HG03469 (cell line): ENCODE data around the gene MTFMT.
"Not testable (repeated sequence)": the region's sequence is repeated elsewhere in the genome, so short reads cannot be mapped to it uniquely, and the experiment has no call there.

ENCODE experiments used
- ATAC-seq: cut with Tn5 transposase; IDR thresholded peaks from one replicate; pipeline ENCODE4 v1.9.1; 2021; ENCODE audit warnings: mild to moderate bottlenecking, moderate library complexity, moderate number of reproducible peaks; ENCODE audit not compliant: unreplicated experiment

Gene MTFMT

GRCh38 chr15:65040461-65040860 lies 11.0 kb upstream of the MTFMT start:
- ATAC-seq: no peak

DNA sequence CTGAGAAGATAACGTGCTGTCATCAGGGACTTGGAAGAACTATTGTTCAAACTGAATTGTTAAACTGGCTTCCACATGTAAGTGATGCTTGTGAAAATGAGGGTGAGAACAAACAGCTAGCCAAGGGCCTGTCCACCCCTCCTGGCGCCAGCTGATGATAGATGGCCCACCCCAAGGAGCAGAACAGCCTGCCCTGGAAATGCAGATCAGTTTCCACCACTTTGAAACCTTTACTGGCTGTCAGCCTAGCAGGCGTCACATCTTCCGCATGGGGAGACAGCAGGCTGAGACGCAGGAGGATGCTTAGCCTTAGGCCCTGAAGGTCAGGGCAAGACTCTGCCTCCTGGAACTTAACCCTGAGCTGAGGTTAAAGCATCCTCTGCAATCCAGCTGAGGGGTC lies 9.4 kb upstream of the MTFMT start:
- ATAC-seq: no peak

DNA sequence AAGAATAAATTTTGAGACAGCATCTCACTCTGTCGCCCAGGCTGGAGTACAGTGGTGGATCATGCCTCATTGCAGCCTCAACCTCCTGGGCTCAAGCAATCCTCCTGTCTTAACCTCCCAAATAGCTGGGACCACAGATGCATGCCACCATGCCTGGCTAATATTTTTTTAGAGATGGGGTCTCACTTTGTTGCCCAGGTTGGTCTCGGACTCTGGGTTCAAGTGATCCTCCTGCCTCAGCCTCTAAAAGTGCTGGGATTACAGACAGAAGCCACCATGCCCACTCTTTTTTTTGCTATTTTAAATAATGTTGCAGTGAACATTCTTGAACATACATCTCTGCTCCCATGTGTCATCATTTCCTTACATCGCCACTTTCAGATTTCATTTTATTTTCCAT lies 9.0 kb upstream of the MTFMT start:
- ATAC-seq: no peak

- ATAC-seq: no peak
These were observed 7.9 kb upstream of the MTFMT start for GRCh38 chr15:65037309-65037708.

GRCh38 chr15:65034719-65035118 lies 5.3 kb upstream of the MTFMT start:
- ATAC-seq: no peak

- ATAC-seq: no peak
These were observed 4.3 kb upstream of the MTFMT start for GRCh38 chr15:65033659-65034269.

DNA sequence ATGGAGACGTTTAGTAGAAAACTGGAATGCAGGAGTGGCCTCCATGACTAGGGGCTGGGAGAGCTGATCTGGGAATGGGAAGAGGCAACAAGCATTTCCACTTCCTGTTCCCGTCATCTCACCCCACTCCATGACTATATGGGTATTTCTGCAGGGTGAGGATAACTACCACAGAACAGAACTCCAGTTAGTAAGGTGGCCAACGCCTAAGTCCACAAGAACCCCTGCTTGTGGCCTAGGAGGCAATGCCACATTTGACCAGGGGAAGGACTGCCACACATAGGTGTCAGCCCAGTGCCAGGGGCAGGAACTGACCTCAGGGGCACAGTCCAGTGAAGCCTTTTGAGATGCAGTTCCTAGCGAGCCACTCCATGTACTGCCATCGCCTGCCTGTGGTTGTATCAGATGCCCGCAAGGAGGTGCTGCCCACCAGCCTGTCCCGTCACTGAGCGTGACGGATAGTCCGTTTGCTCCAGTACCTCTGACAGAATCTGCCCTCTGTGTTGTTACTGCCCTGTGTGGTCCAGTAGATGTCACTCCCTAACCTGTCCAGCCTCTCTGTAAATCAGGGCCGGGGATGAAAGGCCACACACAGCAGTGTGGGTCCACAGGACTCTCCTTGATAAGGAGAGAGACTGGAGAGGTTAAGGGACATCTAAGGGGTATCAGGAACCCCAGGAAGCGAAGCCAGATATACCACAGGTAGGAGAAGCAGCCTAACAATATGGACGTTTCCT lies 3.5 kb upstream of the MTFMT start:
- ATAC-seq: no peak

DNA sequence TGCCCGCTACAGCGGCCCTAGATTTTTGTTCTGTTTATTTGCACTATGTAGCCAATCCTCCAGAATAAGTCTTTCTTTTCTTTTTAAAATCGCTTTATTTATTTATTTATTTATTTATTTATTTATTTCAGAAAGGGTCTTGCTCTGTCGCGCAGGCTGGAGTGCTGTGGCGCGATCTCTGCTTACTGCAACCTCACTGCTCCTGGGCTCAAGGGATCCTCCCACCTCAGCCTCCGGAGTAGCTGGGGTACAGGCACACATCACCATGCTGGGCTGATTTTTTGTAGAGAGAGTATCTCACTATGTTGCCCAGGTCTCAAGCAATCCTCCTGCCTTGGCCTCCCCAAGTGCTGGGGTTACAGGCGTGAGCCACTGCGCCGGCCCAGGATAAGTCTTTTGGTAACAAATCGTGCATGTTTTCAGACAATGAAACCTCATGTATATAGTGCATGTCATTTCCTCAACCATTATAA lies 333 bp upstream of the MTFMT start:
- ATAC-seq: no peak

GRCh38 chr15:65028338-65028737 lies 1.1 kb downstream of the MTFMT start:
- no peak for ATAC-seq

DNA sequence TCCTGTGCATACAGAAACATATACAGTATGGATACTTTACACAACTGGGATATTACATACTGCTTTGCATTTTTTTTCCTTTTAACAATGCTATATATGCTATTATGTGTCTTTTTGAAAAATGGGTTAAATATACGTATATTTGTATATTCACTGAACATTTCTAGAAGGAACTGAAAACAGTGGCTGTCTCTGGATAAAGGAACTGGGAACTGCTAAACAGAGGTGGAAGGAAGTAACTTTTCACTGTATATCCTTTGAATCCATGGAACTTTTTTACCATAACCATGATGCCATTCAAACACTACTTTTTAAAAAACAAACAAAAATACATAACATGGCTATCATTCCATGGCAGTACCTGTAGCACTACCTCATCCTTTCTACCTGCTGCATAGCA lies 1.8 kb downstream of the MTFMT start:
- ATAC-seq: no peak

DNA sequence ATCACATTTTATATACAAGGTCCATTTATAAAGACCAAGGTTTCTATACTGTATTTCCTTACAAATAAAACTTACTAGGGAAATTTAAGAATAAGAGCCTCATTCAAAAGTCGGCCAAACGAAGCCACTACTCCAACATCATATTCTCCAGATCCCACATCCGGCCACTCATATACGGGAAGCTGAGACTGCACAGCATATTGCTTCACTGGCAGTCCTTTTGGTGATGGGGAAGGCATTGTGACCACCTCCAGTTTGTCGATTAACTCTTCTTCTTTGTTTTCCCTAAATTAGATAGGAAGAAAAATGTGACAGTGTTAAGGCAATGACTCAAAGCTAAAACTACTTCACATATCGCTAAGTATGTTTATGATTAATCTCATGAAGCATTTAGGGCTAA lies 2.7 kb downstream of the MTFMT start:
- ATAC-seq: no peak

GRCh38 chr15:65021488-65021887 lies 8.0 kb downstream of the MTFMT start:
- no peak for ATAC-seq

DNA sequence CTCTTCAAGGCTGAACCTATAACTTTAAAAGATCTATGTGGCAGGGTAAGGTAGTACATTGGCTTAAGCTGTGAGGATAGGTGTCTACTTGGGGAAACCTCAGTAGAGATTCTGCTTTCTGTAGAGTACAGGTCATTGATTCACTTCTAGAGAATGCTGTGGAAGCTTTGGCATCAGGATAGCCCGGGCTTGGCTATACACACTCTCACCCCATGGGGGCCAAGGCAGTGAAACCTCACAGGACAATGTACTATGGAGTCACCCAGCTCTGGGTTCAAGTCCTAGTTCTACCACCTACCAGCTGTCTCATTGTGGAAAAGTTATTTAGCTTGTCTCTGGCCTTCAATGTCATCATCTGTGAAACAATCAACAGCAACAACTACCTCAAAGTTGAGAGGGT lies 9.0 kb downstream of the MTFMT start:
- no peak for ATAC-seq

GRCh38 chr15:65011198-65011597 lies 18.2 kb downstream of the MTFMT start:
- ATAC-seq: not testable (repeated sequence)

GRCh38 chr15:65008983-65009382 lies 20.5 kb downstream of the MTFMT start:
- no peak for ATAC-seq

DNA sequence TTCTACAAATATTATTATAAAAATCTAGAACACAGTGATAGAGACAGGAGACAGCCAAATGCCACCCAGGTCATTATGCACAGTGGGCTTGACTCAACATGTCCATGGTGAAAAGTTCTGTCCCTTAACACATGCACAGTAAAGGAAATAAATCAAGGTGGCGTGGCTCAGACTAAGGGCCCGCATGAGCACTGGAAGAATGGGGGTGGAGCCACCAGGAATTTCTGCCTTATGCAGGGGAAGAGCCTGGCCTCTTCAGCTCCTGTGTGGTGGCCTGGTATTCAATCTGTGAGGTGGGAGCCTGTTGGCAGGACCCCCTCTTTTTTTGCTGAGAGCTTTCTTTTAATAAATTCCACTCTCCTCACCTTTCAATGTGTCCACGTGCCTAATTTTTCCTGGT lies 22.6 kb downstream of the MTFMT start:
- ATAC-seq: no peak

DNA sequence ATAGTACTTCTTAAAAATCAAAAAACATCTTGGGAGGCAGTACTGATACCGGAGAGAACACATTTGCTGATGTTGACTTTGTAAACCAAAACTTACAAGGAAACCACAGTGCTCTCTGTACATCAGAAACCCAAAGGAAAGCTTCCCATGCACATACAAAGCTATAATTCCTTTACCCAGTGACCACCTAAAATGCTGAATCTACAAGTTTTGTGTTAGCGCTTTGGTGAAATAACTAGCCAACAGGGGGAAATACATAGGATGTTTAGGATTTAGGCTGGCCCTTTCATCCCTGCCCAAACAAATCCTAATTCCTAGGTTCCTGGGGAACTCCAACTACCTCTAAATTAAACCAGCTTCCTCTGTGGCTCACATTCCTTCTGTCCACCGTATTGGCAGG lies 24.4 kb downstream of the MTFMT start:
- ATAC-seq: no peak

DNA sequence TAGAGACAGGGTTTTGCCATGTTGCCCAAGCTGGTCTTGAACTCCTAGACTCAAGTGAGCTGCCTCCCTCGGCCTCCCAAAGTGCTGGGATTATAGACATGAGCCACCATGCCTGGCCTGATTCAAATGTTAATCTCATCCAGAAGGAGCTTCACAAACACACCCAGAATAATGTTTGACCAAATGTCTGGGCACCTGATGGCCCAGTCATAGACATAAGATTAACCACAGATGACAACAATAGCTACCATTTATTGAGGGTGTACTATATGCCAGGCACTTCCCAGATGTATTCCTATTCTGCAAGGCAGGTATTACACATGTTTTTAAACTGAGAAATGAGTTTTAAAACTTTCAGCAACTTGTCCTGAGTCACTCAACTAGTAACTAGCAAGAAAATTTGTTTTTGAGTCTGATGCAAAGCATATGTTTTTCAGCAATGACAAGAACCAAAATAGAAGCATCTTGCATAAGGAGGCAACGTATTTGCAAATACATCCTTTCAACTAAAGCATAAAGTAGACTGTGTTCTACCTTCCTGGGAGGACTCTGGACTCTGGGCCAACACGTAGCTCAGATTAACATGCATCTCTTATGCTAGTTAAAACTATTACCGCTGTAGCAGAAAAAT lies 31.6 kb downstream of the MTFMT start:
- ATAC-seq: no peak

DNA sequence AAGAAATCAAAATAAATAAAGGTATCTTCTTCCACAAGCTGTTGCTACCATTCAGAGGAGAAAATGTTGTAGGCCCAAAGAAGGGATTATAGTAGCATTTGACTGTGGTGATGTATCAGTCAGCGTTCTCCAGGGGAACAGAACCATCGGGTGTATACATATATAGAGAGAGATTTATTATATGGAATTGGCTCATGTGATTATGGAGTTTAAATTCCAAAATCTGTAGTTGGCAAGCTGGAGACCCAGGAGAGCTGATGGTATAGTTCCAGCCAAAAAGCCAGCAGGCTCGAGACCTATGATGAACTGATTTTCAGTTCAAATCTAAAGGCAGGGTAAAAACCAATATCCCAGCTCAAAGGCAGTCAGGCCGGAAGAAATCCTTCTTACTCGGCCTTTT lies 32.4 kb downstream of the MTFMT start:
- no peak for ATAC-seq

DNA sequence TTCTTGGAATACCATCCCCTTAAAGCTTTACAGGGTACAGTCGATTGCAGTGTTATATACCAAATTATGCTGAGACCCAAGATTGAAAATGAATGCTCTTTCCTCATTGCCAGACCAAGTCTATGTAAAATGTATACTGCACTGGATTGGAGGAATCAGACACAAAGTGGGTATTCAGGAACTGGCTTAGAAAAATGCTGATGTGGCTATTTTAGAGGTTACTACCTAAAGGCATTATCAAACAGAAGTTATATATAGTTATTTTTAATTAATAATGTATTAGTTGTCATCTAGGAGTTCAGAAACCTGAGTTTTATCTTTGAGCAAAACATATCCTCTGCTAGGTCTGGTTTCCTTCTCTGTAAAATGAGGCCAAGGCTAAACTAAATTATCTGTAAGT lies 36.1 kb downstream of the MTFMT start:
- ATAC-seq: no peak

DNA sequence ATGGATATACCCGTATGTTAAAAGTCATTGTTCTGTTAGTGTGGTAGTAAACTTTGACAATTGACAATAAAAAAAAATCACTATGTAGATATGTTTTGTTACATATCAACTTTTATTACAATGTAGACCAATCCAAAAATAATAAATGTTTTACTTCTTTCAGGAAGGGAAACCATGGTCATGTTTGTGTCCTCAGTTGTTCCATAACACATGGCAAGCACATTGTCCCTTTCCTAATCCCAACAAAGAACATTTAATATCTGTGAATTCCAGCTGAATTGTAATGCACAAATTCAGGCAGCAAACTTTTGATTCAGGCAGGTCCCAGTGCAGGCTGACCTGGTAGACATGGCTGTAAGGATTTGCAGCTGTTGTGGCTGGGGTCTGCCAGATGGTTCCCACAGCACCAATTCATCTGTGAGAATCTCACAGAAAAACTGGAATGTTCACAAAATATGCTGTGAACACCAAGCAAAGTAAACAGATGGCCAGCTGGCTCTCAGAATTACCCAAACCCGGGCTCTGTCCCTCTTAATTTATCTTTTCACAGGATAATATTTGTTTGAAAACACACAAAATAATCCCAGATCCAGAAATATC lies 37.8 kb downstream of the MTFMT start:
- no peak for ATAC-seq

GRCh38 chr15:64990168-64990470 lies 39.3 kb downstream of the MTFMT start:
- ATAC-seq: no peak
